IMR-90 (cell line): ENCODE measurements around the gene MROH2A. TPM values are rescaled to one million over a fixed set of nuclear protein-coding genes. Genes with fewer than 3 reads are reported as not detected.

ENCODE experiments used
- ATAC-seq: fragments of 200-7000 bp; cut with Tn5 transposase; 2 replicates; pipeline ENCODE4 v1.9.1; 2020; ENCODE audit warnings: low read depth, mild to moderate bottlenecking, moderate library complexity
- BruUV-seq: library from RNA; stranded (reverse); fragments of 400-500 nt; replicated peaks from 2 replicates; lab custom pipeline; 2021; lab: Mats Ljungman, UMichigan
- CTCF ChIA-PET: fragments of 300-600 bp; formaldehyde crosslinking; extraction: SDS; loops from one replicate; lab custom pipeline; 2021; ENCODE audit warnings: antibody characterized with exemption; lab: Yijun Ruan, JAX
- POLR2A ChIA-PET: fragments of 300-600 bp; sonication (Branson Sonifier 250); formaldehyde crosslinking; loops from one replicate; lab custom pipeline; 2022; ENCODE audit warnings: antibody characterized with exemption; ENCODE audit not compliant: unreplicated experiment; lab: Charles Lee
- DNase-seq: peaks from one replicate; pipeline ENCODE4 v3.0.0; 2013
- H2AFZ ChIP-seq: replicated peaks from 2 replicates; pipeline ENCODE3; 2013; ENCODE audit warnings: low read length, mild to moderate bottlenecking; ENCODE audit not compliant: poor library complexity
- H2AK5ac ChIP-seq: 2 replicates; pipeline ENCODE4 v1.6.1; 2013; ENCODE audit warnings: low read depth, low read length, inconsistent platforms
- H2AK9ac ChIP-seq: replicated peaks from 2 replicates; pipeline ENCODE3; 2013; ENCODE audit warnings: mild to moderate bottlenecking, low read depth, low read length, moderate library complexity; ENCODE audit not compliant: poor library complexity
- H2BK120ac ChIP-seq: 2 replicates; pipeline ENCODE4 v1.6.1; 2013; ENCODE audit warnings: low read depth, low read length, inconsistent platforms
- H2BK15ac ChIP-seq: 3 replicates; pipeline ENCODE4 v1.6.1; 2013; ENCODE audit warnings: low read depth, low read length, inconsistent platforms
- H2BK20ac ChIP-seq: 2 replicates; pipeline ENCODE4 v1.6.1; 2013; ENCODE audit warnings: low read depth, mild to moderate bottlenecking, inconsistent platforms, low read length, moderate library complexity
- H2BK5ac ChIP-seq: 2 replicates; pipeline ENCODE4 v1.6.1; 2013; ENCODE audit warnings: mild to moderate bottlenecking, low read depth, low read length, inconsistent platforms; ENCODE audit not compliant: poor library complexity, severe bottlenecking
- H3K14ac ChIP-seq: replicated peaks from 2 replicates; pipeline ENCODE4 v1.6.1; 2013; ENCODE audit warnings: low read depth, low read length, inconsistent platforms
- H3K18ac ChIP-seq: 2 replicates; pipeline ENCODE4 v1.6.1; 2013; ENCODE audit warnings: low read depth, low read length, control low read depth
- H3K23ac ChIP-seq: 2 replicates; pipeline ENCODE4 v1.6.1; 2013; ENCODE audit warnings: low read depth, low read length, inconsistent platforms
- H3K27ac ChIP-seq: 2 replicates; pipeline ENCODE4 v1.5.1; 2013; ENCODE audit warnings: mild to moderate bottlenecking, control low read depth, low read length; ENCODE audit not compliant: insufficient read depth
- H3K27me3 ChIP-seq: 2 replicates; pipeline ENCODE4 v1.6.1; 2013; ENCODE audit warnings: low read length; ENCODE audit not compliant: control insufficient read depth, insufficient read depth
- H3K36me3 ChIP-seq: 2 replicates; pipeline ENCODE4 v1.6.1; 2013; ENCODE audit warnings: low read length, mixed read lengths; ENCODE audit not compliant: control insufficient read depth, insufficient read depth
- H3K4ac ChIP-seq: 2 replicates; pipeline ENCODE4 v1.6.1; 2013; ENCODE audit warnings: low read depth, low read length, inconsistent platforms
- H3K4me1 ChIP-seq: 2 replicates; pipeline ENCODE4 v1.6.1; 2013; ENCODE audit warnings: low read length, mixed read lengths; ENCODE audit not compliant: control insufficient read depth, insufficient read depth
- H3K4me2 ChIP-seq: 2 replicates; pipeline ENCODE4 v1.6.1; 2013; ENCODE audit warnings: low read depth, mild to moderate bottlenecking, control low read depth, low read length, moderate library complexity
- H3K4me3 ChIP-seq: 2 replicates; pipeline ENCODE4 v1.5.1; 2013; ENCODE audit warnings: low read depth, mild to moderate bottlenecking, control low read depth, low read length, moderate library complexity; ENCODE audit not compliant: insufficient read depth
- H3K56ac ChIP-seq: 2 replicates; pipeline ENCODE4 v1.6.1; 2013; ENCODE audit warnings: low read length, inconsistent platforms; ENCODE audit not compliant: insufficient read depth; ENCODE audit errors: extremely low read depth
- H3K79me1 ChIP-seq, 2 experiments: 2 replicates each; pipeline ENCODE4 v1.6.1; 2013; ENCODE audit warnings: low read length in 2 of 2, inconsistent platforms in 1 of 2, low read depth in 1 of 2
- H3K9ac ChIP-seq: 2 replicates; pipeline ENCODE4 v1.6.1; 2013; ENCODE audit warnings: low read depth, low read length, control low read depth
- H3K9me1 ChIP-seq: 2 replicates; pipeline ENCODE4 v1.6.1; 2013; ENCODE audit warnings: low read length, inconsistent platforms; ENCODE audit not compliant: insufficient read depth
- H3K9me3 ChIP-seq: 2 replicates; pipeline ENCODE4 v1.6.1; 2013; ENCODE audit warnings: low read length; ENCODE audit not compliant: control insufficient read depth, insufficient read depth
- H4K20me1 ChIP-seq: 2 replicates; pipeline ENCODE4 v1.6.1; 2013; ENCODE audit warnings: low read length, inconsistent platforms; ENCODE audit not compliant: insufficient read depth
- H4K5ac ChIP-seq: 2 replicates; pipeline ENCODE4 v1.6.1; 2013; ENCODE audit warnings: mild to moderate bottlenecking, low read depth, low read length, control low read depth
- H4K8ac ChIP-seq, 2 experiments: 2 replicates each; pipeline ENCODE4 v1.6.1; 2013; ENCODE audit warnings: low read depth in 2 of 2, low read length in 2 of 2, control low read depth in 1 of 2, inconsistent platforms in 1 of 2
- H4K91ac ChIP-seq: 2 replicates; pipeline ENCODE4 v1.6.1; 2013; ENCODE audit warnings: low read depth, low read length, inconsistent platforms; ENCODE audit not compliant: insufficient read depth
- BHLHE40 ChIP-seq: fragments of 150-350 bp; IDR thresholded peaks from 2 replicates; pipeline ENCODE4 v1.6.1; 2016; ENCODE audit warnings: mild to moderate bottlenecking, low read depth, low read length
- CEBPB ChIP-seq: IDR thresholded peaks from 2 replicates; pipeline ENCODE4 v1.6.1; 2012; ENCODE audit warnings: low read depth, low read length, improper control_type of control experiment
- CHD1 ChIP-seq: IDR thresholded peaks from 2 replicates; pipeline ENCODE4 v1.6.1; 2012; ENCODE audit warnings: low read depth, low read length, improper control_type of control experiment
- CTCF ChIP-seq: conservative IDR thresholded peaks from 2 replicates; pipeline ENCODE4 v1.5.1; 2012; ENCODE audit warnings: mild to moderate bottlenecking, low read depth, low read length, improper control_type of control experiment
- ELK1 ChIP-seq: fragments of 150-350 bp; IDR thresholded peaks from 2 replicates; pipeline ENCODE4 v1.6.1; 2016; ENCODE audit warnings: low read depth, mild to moderate bottlenecking, low read length, moderate library complexity, borderline replicate concordance
- FOS ChIP-seq: fragments of 150-350 bp; IDR thresholded peaks from 2 replicates; pipeline ENCODE4 v1.6.1; 2016; ENCODE audit warnings: low read depth, low read length
- MAFK ChIP-seq: IDR thresholded peaks from 2 replicates; pipeline ENCODE4 v1.6.1; 2012; ENCODE audit warnings: low read depth, low read length, improper control_type of control experiment
- MAZ ChIP-seq: IDR thresholded peaks from 2 replicates; pipeline ENCODE4 v1.6.1; 2012; ENCODE audit warnings: low read depth, mild to moderate bottlenecking, low read length, improper control_type of control experiment, moderate library complexity, borderline replicate concordance
- MXI1 ChIP-seq: IDR thresholded peaks from 2 replicates; pipeline ENCODE4 v1.6.1; 2012; ENCODE audit warnings: low read depth, mild to moderate bottlenecking, low read length, moderate library complexity, borderline replicate concordance
- NFE2L2 ChIP-seq: fragments of 150-350 bp; IDR thresholded peaks from 2 replicates; pipeline ENCODE4 v1.6.1; 2016; ENCODE audit warnings: low read depth, mild to moderate bottlenecking, low read length
- POLR2A ChIP-seq: IDR thresholded peaks from 2 replicates; pipeline ENCODE4 v1.6.1; 2012; ENCODE audit warnings: mild to moderate bottlenecking, low read depth, low read length
- RAD21 ChIP-seq: IDR thresholded peaks from 2 replicates; pipeline ENCODE4 v1.6.1; 2012; ENCODE audit warnings: low read length, improper control_type of control experiment
- RCOR1 ChIP-seq: IDR thresholded peaks from 2 replicates; pipeline ENCODE4 v1.6.1; 2012; ENCODE audit warnings: mild to moderate bottlenecking, low read length, improper control_type of control experiment; ENCODE audit not compliant: insufficient replicate concordance
- RFX5 ChIP-seq: IDR thresholded peaks from 2 replicates; pipeline ENCODE4 v1.8.0; 2012; ENCODE audit warnings: low read depth, mild to moderate bottlenecking, low read length, moderate library complexity
- SMC3 ChIP-seq: fragments of 150-350 bp; IDR thresholded peaks from 2 replicates; pipeline ENCODE4 v1.6.1; 2016; ENCODE audit warnings: low read depth, mild to moderate bottlenecking, antibody characterized with exemption, low read length, moderate library complexity
- USF2 ChIP-seq: fragments of 150-350 bp; IDR thresholded peaks from 2 replicates; pipeline ENCODE4 v1.6.1; 2017; ENCODE audit warnings: mild to moderate bottlenecking, antibody characterized with exemption, low read length, low read depth
- WGBS, 2 experiments: methylation state at CpG; one replicate each; pipeline versions ENCODE4 v1.1.5 to v1.1.7; 2013; ENCODE audit warnings: missing lambda C conversion rate in 2 of 2; ENCODE audit not compliant: insufficient read length in 1 of 2; ENCODE audit errors: extremely low coverage in 2 of 2; 5-methylcytosine and 5-hydroxymethylcytosine counted together
- dilution Hi-C: fragments of 300-500 bp; cut with HindIII; formaldehyde crosslinking; loops from one replicate; pipeline ENCODE4 v1.14.3; 2018; ENCODE audit warnings: low sequenced_read_pairs; ENCODE audit not compliant: unreplicated experiment
- in situ Hi-C: fragments of 300-500 bp; cut with MboI; formaldehyde crosslinking; loops from 3 replicates; pipeline ENCODE4 v1.14.3; 2019; ENCODE audit warnings: low sequenced_read_pairs, inconsistent platforms, mixed read lengths
- intact Hi-C: fragments of 100-400 bp; cut with micrococcal nuclease; formaldehyde crosslinking; loops from 2 replicates; pipeline ENCODE4 v1.10.0; 2022
- polyA plus RNA-seq, 3 experiments: library from polyadenylated mRNA; depleted of rRNA; stranded (reverse); fragments of >200 nt; gene quantifications; 2 replicates each; pipeline ENCODE4 v1.2.3, GENCODE V29; 2012; ENCODE audit warnings: low replicate concordance in 1 of 3
- total RNA-seq: library from RNA; depleted of rRNA; stranded (reverse); fragments of >200 nt; gene quantifications from 2 replicates; pipeline ENCODE4 v1.2.3, GENCODE V29; 2012

MROH2A gene
- total and polyA plus RNA-seq, 2 of the 4 experiments (the other 2 are of a cell fraction): not detected

GRCh38 chr2:233836359-233836758 lies 58.2 kb downstream of the MROH2A start:
- Histone ChIP-seq H2AFZ (no peak overlapping the region), H3K18ac (no peak overlapping the region), H3K27ac (no peak overlapping the region), H4K20me1 (peaks cover 22% of the 10 kb centered on the region), H3K27me3 (no peaks in the 10 kb centered on the region), H3K4me2 (no peak overlapping the region), H2AK5ac (no peak overlapping the region), H3K4me3 (no peak overlapping the region), H3K79me1 (peaks cover 39 to 64% of the 10 kb centered on the region in 2 experiments), H3K36me3 (peaks cover 7% of the 10 kb centered on the region), H3K4ac (no peak overlapping the region), H3K9me1 (peaks cover 5% of the 10 kb centered on the region), H2BK15ac (no peak overlapping the region), H2BK20ac (no peak overlapping the region), H3K56ac (no peak overlapping the region), H2BK120ac (no peak overlapping the region), H2AK9ac (no peak overlapping the region), H3K14ac (no peak overlapping the region), H2BK5ac (no peak overlapping the region), H4K5ac (no peak overlapping the region), H3K9me3 (no peaks in the 10 kb centered on the region), H3K4me1 (peaks cover 5% of the 10 kb centered on the region), H4K8ac (no peak overlapping the region), H3K9ac (no peak overlapping the region), H4K91ac (no peak overlapping the region), H3K23ac (no peak overlapping the region)
- BruUV-seq: no TSS peak
- TF ChIP-seq MXI1: no peak
- no peak for TF ChIP-seq BHLHE40
- no peak for TF ChIP-seq RAD21
- no peak for TF ChIP-seq SMC3
- no peak for TF ChIP-seq NFE2L2
- TF ChIP-seq MAZ: no peak
- no peak for TF ChIP-seq CHD1
- TF ChIP-seq CTCF: no peak
- TF ChIP-seq USF2: no peak
- no peak for TF ChIP-seq FOS
- TF ChIP-seq ELK1: no peak
- TF ChIP-seq POLR2A: no peak
- no peak for TF ChIP-seq CEBPB
- TF ChIP-seq RCOR1: no peak
- TF ChIP-seq MAFK: no peak
- TF ChIP-seq RFX5: no peak
- ATAC-seq: no peak
- no CpG with 5 or more reads among the region's 7 CpGs for WGBS, 2 experiments
- POLR2A ChIA-PET: no interaction called here
- DNase-seq: no peak
- CTCF ChIA-PET: no interaction called here
- dilution Hi-C loops (no loop called here), in situ Hi-C loops (loop anchor here (25.0 kb wide), 1 partner anchor 374 kb away; no protein-coding TSS in a partner anchor), intact Hi-C loops (no loop called here)
